T-helper 1 cell (primary cell): Measurements from ENCODE around the gene ENAH.
"Not testable (repeated sequence)": the region's sequence is repeated elsewhere in the genome, so short reads cannot be mapped to it uniquely, and the experiment has no call there.

Source experiments
- DNase-seq, 5 donors: peaks; one replicate each; pipeline ENCODE4 v3.0.0-alpha.2; 2012 to 2020

ENAH gene

GRCh38 chr1:225522588-225523262 is 130.2 kb downstream of the ENAH start:
- DNase-seq, result no peak

- DNase-seq, result no peak
These were observed 132.2 kb downstream of the ENAH start for GRCh38 chr1:225520587-225521227.

GRCh38 chr1:225519166-225519863 is 133.6 kb downstream of the ENAH start:
- DNase-seq, result no peak

- DNase-seq, result no peak
These were observed 135.2 kb downstream of the ENAH start for GRCh38 chr1:225517697-225518096.

- DNase-seq, result no peak
These were observed 135.7 kb downstream of the ENAH start for GRCh38 chr1:225517221-225517620.

GRCh38 chr1:225514671-225515081 is 138.2 kb downstream of the ENAH start:
- no peak for DNase-seq

GRCh38 chr1:225513576-225513975 is 139.3 kb downstream of the ENAH start:
- not testable (repeated sequence) for DNase-seq

GRCh38 chr1:225511828-225512381 is 141.0 kb downstream of the ENAH start:
- no peak for DNase-seq

GRCh38 chr1:225510740-225511139 is 142.2 kb downstream of the ENAH start:
- not testable (repeated sequence) for DNase-seq

- no peak for DNase-seq
These were observed 143.2 kb downstream of the ENAH start for GRCh38 chr1:225509770-225510169.

GRCh38 chr1:225509376-225509707 is 143.6 kb downstream of the ENAH start:
- no peak for DNase-seq

- no peak for DNase-seq
These were observed 144.2 kb downstream of the ENAH start for GRCh38 chr1:225508538-225509375.

- DNase-seq, result no peak
These were observed 146.2 kb downstream of the ENAH start for GRCh38 chr1:225506727-225507126.

GRCh38 chr1:225504776-225505175 is 148.1 kb downstream of the ENAH start:
- no peak for DNase-seq

- DNase-seq, result no peak
These were observed 152.2 kb downstream of the ENAH start for GRCh38 chr1:225500624-225501192.

GRCh38 chr1:225498549-225499136 is 154.3 kb downstream of the ENAH start:
- DNase-seq, result no peak

- DNase-seq, result no peak
These were observed 158.0 kb downstream of the ENAH start for GRCh38 chr1:225494789-225495359.

- no peak for DNase-seq
These were observed 159.2 kb downstream of the ENAH start for GRCh38 chr1:225493591-225494246.

- DNase-seq, result no peak
These were observed 164.2 kb downstream of the ENAH start for GRCh38 chr1:225488676-225489075.

- DNase-seq, result no peak
These were observed 166.1 kb downstream of the ENAH start for GRCh38 chr1:225486856-225487255.

- no peak for DNase-seq
These were observed 166.9 kb downstream of the ENAH start for GRCh38 chr1:225485991-225486530.
